ENCODE results near the gene EPAS1. TPM values are rescaled to one million over a fixed set of nuclear protein-coding genes. Genes with fewer than 3 reads are reported as not detected.

EPAS1 gene
- total and polyA plus RNA-seq, 9 of the 15 experiments (the other 6 are each of a cell fraction or from before 2014, with no cell fraction given), result 0.25 to 11.2 (median 4.1) TPM

DNA sequence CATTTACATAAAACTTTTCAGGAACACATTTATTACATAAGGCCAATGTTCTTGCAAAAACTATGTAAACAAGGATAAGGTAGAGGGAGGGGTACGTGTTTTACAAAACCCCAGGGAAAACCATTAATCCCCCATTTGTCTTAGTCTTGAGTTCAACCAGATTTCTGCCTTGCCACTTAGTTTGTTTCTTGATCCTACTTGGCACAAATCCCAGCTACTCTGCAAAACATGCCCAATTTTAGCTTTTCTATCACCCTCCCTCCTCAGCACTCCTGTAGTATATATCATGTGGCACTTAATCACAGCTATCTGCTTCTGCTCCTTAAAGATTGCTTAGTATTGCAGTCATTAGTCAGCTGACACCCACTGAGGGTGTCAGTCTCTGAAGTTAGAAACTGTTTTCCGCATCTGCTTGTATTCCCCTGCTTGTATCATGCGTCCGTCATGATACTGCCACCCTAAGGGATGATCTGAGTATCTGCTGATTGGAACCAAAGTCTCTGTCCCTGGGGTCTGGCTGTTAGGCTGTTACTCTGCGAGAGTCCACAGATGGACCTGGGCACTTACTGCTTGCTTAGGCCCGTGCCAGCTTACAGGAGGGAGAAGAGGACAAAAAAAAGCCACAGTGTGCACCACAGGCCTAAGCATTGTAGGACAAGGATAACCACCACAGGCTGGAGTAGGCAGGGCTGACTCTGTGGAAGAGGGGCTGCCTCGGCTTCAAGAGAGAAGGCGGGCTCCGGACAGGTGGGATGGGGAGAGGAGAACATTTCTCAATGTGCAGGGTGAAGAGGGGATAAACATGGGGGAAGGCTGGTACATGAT is 82.2 kb downstream of the EPAS1 start:
- peaks cover 9% of the 10 kb centered on the region; the same call in 1 of the 3 replicates for H3K36me3 ChIP-seq (ENCODE audit: control insufficient read depth, insufficient read depth, low read length)
- no peak overlapping the region for H3K4me3 ChIP-seq
- in situ Hi-C loops (cut with MboI) (loop anchor here (10.0 kb wide), 1 partner anchor 365 kb away; no protein-coding TSS in a partner anchor), intact Hi-C loops (cut with micrococcal nuclease) (no loop called here)
- H2AFZ ChIP-seq (ENCODE audit: low read depth, low read length), result no peak overlapping the region
- DNase-seq (ENCODE audit: extremely low read depth in 1 of 4, low spot score in 3 of 4) (no peak), FAIRE-seq (no peak), ATAC-seq (no peak)
- no TSS peak for BruUV-seq (replicated peaks)
- ChIA-PET POLR2A (interaction anchor here (0.5 to 1.6 kb wide), 3 partner anchors 10 to 282 kb away, joined by 3 to 7 read pairs (median 3); no protein-coding TSS in a partner anchor), CTCF (ENCODE audit: low intra/inter-chr PET ratio) (no interaction called here)
- 81% methylated on average over 5 of the region's 9 CpGs for WGBS (ENCODE audit: insufficient coverage, low coverage, missing lambda C conversion rate)
- peaks cover 0 to 9% of the 10 kb centered on the region in 2 experiments; a peak in 2 of 5 replicates for H3K4me1 ChIP-seq (replicated peaks in 1 of 2; ENCODE audit: control insufficient read depth in 2 of 2, insufficient read depth in 2 of 2, low read length in 2 of 2)
- H3K27ac ChIP-seq (ENCODE audit: extremely low read depth, low read depth, low read length), result no peak overlapping the region
- H3K9ac ChIP-seq (ENCODE audit: insufficient read depth in 1 of 2, low read depth in 2 of 2, low read length in 2 of 2), result no peak overlapping the region
- 0 out of 2 replicates have a peak, but pooled peaks cover 4% of the 10 kb centered on the region for H4K20me1 ChIP-seq (replicated peaks; ENCODE audit: control insufficient read depth, insufficient read depth, low read length)
- H3K79me2 ChIP-seq (ENCODE audit: control insufficient read depth, insufficient read depth, low read length), result no peaks in the 10 kb centered on the region
- H3K27me3 ChIP-seq (ENCODE audit: control insufficient read depth in 2 of 2, insufficient read depth in 2 of 2, low read length in 2 of 2), result no peaks in the 10 kb centered on the region
- no peaks in the 10 kb centered on the region for H3K9me1 ChIP-seq (ENCODE audit: control insufficient read depth, insufficient read depth, low read length)
- no peak overlapping the region for H3K4me2 ChIP-seq (ENCODE audit: insufficient read depth, low read length)
- no peaks in the 10 kb centered on the region for H3K9me3 ChIP-seq (replicated peaks; ENCODE audit: control insufficient read depth, insufficient read depth, low read depth, low read length)
- TF ChIP-seq STAG1 (CRISPR knock-in tag; IDR thresholded peaks at IDR 0.05; ENCODE audit: borderline replicate concordance), result no peak
- no peak for TF ChIP-seq XRCC5 (IDR thresholded peaks at IDR 0.05; ENCODE audit: low read depth, low read length)
- no peak for TF ChIP-seq RCOR1 (IDR thresholded peaks at IDR 0.05; ENCODE audit: borderline replicate concordance in 1 of 2, low read depth in 2 of 2, low read length in 2 of 2)
- TF ChIP-seq, protein P1, sequence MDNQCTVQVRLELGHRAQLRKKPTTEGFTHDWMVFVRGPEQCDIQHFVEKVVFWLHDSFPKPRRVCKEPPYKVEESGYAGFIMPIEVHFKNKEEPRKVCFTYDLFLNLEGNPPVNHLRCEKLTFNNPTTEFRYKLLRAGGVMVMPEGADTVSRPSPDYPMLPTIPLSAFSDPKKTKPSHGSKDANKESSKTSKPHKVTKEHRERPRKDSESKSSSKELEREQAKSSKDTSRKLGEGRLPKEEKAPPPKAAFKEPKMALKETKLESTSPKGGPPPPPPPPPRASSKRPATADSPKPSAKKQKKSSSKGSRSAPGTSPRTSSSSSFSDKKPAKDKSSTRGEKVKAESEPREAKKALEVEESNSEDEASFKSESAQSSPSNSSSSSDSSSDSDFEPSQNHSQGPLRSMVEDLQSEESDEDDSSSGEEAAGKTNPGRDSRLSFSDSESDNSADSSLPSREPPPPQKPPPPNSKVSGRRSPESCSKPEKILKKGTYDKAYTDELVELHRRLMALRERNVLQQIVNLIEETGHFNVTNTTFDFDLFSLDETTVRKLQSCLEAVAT (IDR thresholded peaks at IDR 0.05), result no peak
- TF ChIP-seq NBN (IDR thresholded peaks at IDR 0.05; ENCODE audit: low read depth), result no peak
- no peak for TF ChIP-seq SMARCA5 (IDR thresholded peaks at IDR 0.05)
- TF ChIP-seq POLR2A (conservative IDR thresholded peaks at IDR 0.05), result no peak
- no peak for TF ChIP-seq ETV5 (CRISPR knock-in tag; IDR thresholded peaks at IDR 0.05; ENCODE audit: low read depth)
- TF ChIP-seq, protein P2, sequence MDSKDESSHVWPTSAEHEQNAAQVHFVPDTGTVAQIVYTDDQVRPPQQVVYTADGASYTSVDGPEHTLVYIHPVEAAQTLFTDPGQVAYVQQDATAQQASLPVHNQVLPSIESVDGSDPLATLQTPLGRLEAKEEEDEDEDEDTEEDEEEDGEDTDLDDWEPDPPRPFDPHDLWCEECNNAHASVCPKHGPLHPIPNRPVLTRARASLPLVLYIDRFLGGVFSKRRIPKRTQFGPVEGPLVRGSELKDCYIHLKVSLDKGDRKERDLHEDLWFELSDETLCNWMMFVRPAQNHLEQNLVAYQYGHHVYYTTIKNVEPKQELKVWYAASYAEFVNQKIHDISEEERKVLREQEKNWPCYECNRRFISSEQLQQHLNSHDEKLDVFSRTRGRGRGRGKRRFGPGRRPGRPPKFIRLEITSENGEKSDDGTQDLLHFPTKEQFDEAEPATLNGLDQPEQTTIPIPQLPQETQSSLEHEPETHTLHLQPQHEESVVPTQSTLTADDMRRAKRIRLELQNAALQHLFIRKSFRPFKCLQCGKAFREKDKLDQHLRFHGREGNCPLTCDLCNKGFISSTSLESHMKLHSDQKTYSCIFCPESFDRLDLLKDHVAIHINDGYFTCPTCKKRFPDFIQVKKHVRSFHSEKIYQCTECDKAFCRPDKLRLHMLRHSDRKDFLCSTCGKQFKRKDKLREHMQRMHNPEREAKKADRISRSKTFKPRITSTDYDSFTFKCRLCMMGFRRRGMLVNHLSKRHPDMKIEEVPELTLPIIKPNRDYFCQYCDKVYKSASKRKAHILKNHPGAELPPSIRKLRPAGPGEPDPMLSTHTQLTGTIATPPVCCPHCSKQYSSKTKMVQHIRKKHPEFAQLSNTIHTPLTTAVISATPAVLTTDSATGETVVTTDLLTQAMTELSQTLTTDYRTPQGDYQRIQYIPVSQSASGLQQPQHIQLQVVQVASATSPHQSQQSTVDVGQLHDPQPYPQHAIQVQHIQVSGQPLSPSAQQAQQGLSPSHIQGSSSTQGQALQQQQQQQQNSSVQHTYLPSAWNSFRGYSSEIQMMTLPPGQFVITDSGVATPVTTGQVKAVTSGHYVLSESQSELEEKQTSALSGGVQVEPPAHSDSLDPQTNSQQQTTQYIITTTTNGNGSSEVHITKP (IDR thresholded peaks at IDR 0.05; ENCODE audit: partially characterized antibody), result no peak
- no peak for TF ChIP-seq ZBED1 (IDR thresholded peaks at IDR 0.05)
- TF ChIP-seq MCM7 (IDR thresholded peaks at IDR 0.05), result no peak
- no peak for TF ChIP-seq ZNF224 (CRISPR knock-in tag; IDR thresholded peaks at IDR 0.05)
- TF ChIP-seq MAFG (tag; conservative IDR thresholded peaks at IDR 0.05), result no peak
- no peak for TF ChIP-seq ZNF79 (CRISPR knock-in tag; IDR thresholded peaks at IDR 0.05; ENCODE audit: low read depth)
- no peak for TF ChIP-seq FUS (optimal IDR thresholded peaks at IDR 0.05; ENCODE audit: low read depth, low read length)
- no peak for TF ChIP-seq CHD2 (IDR thresholded peaks at IDR 0.05; ENCODE audit: low read depth, low read length)
- no peak for TF ChIP-seq NEUROD1 (IDR thresholded peaks at IDR 0.05; ENCODE audit: borderline replicate concordance, low read depth, low read length, partially characterized antibody)
- TF ChIP-seq EP400 (IDR thresholded peaks at IDR 0.05), result no peak
